ENCODE data around the gene PPP4R4. TPM values are rescaled to one million over a fixed set of nuclear protein-coding genes. Genes with fewer than 3 reads are reported as not detected.
A peak's percentile ranks its signal among the peaks of the same experiment; 100 is the strongest.
"Not testable (repeated sequence)": the region's sequence is repeated elsewhere in the genome, so short reads cannot be mapped to it uniquely, and the experiment has no call there.

Gene PPP4R4
- total and polyA plus RNA-seq, 5 experiments from 2014 or later: 0.07 to 1.5 (median 0.34) TPM; not detected in 1

DNA sequence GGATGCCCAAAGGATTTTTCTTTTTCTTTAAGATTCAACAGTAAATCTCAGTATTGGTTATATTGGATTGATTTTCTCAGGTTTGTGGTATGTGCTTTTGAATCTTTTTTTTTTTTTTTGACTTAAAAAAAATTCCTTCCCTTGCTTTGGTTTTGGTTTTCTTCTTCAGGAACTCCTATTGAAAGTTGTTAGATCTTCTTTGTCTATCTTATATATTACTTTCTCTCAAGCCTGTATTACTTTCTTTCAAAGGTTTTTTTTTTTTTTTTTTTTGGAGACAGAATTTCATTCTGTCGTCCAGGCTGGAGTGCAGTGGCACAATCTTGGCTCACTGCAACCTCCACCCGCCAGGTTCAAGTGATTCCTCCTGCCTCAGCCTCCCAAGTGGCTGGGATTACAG lies 21.9 kb downstream of the PPP4R4 start:
- peaks cover 14 to 52% (median 26%) of the 10 kb centered on the region in 5 donors for H3K27me3 Mint-ChIP-seq
- peaks cover 0 to 44% (median 19%) of the 10 kb centered on the region in 9 donors for H3K9me3 Mint-ChIP-seq
- H3K36me3 Mint-ChIP-seq: peaks cover 0 to 44% (median 14%) of the 10 kb centered on the region in 3 donors
- no peak overlapping the region for H3K4me3 Mint-ChIP-seq
- DNase-seq: no peak
- POLR2A ChIA-PET: no interaction called here
- no peak overlapping the region for H3K27ac Mint-ChIP-seq
- no peaks in the 10 kb centered on the region for H3K4me1 Mint-ChIP-seq
- no peak for ATAC-seq

DNA sequence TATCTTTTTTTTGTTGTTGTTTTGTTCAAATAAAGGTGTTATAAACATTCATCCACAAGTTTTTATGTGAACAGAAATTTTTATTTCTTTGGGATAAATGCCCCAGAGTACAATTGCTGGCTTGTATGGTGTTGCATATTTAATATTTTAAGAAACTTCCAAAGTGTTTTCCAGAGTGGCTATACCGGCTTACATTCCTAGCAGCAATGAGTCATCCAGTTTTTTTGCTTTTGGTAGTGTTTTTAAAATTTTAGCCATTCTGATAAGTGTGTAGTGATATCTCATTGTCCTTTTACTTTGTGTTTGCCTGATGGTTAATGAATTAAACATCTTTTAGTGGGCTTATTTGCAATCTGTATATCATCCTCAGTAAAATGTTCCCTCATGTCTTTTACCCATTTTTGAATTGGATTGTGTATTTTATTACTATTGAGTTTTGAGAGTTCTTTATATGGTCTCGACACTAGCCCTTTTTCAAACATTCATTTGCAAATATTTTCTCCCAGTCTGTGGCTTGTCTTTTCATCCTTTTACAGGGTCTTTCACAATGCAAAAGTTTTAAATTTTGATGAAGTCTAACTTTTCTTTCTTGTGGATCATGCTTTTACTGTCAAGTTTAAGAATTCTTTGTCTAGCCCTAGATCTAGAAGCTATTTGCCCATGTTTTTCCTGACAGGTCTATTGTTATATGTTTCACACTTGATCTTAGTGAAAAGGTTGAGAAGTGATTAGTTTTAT lies 29.5 kb downstream of the PPP4R4 start:
- H3K4me1 Mint-ChIP-seq: no peaks in the 10 kb centered on the region
- H3K9me3 Mint-ChIP-seq: peaks cover 0 to 24% (median 9%) of the 10 kb centered on the region in 9 donors
- peaks cover 11 to 71% (median 26%) of the 10 kb centered on the region in 5 donors for H3K27me3 Mint-ChIP-seq
- POLR2A ChIA-PET: no interaction called here
- DNase-seq: no peak
- peaks cover 0 to 27% (median 8%) of the 10 kb centered on the region in 3 donors for H3K36me3 Mint-ChIP-seq
- no peak overlapping the region for H3K4me3 Mint-ChIP-seq
- no peak for ATAC-seq
- H3K27ac Mint-ChIP-seq: no peak overlapping the region

- DNase-seq (no peak), ATAC-seq (no peak)
- Mint-ChIP-seq H3K4me1 (peaks cover 0 to 3% (median 0%) of the 10 kb centered on the region in 4 donors), H3K27ac (no peak overlapping the region), H3K9me3 (peaks cover 0 to 14% (median 9%) of the 10 kb centered on the region in 9 donors), H3K4me3 (no peak overlapping the region), H3K36me3 (peaks cover 0 to 16% (median 9%) of the 10 kb centered on the region in 3 donors), H3K27me3 (peaks cover 18 to 56% (median 23%) of the 10 kb centered on the region in 5 donors)
- POLR2A ChIA-PET: no interaction called here
Observed at GRCh38 chr14:94213021-94213420, 38.9 kb downstream of the PPP4R4 start.

DNA sequence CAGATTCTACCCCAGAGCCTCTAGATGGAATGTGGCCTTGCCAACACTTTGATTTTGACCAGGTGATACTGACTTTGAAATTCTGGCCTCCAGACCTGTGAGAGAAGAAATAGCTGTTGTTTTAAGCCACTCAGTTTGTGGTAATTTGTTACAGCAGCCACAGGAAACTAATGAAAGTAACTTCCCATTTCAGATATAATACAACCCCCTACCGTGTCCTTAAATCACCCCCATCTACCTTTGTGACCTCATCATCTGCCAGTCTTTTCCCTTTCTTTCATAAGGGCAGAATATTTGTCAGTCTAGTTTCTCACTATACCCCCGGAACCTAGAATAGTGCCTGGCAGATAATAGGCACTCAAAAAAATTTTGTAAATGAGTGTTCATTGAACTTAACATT lies 39.6 kb downstream of the PPP4R4 start:
- H3K4me1 Mint-ChIP-seq: peaks cover 0 to 11% (median 1%) of the 10 kb centered on the region in 4 donors
- POLR2A ChIA-PET: no interaction called here
- no peak overlapping the region for H3K4me3 Mint-ChIP-seq
- peaks cover 0 to 14% (median 9%) of the 10 kb centered on the region in 9 donors for H3K9me3 Mint-ChIP-seq
- ATAC-seq: no peak
- H3K36me3 Mint-ChIP-seq: peaks cover 0 to 17% (median 9%) of the 10 kb centered on the region in 3 donors
- H3K27me3 Mint-ChIP-seq: peaks cover 16 to 63% (median 23%) of the 10 kb centered on the region in 5 donors
- DNase-seq: no peak
- no peak overlapping the region for H3K27ac Mint-ChIP-seq

DNA sequence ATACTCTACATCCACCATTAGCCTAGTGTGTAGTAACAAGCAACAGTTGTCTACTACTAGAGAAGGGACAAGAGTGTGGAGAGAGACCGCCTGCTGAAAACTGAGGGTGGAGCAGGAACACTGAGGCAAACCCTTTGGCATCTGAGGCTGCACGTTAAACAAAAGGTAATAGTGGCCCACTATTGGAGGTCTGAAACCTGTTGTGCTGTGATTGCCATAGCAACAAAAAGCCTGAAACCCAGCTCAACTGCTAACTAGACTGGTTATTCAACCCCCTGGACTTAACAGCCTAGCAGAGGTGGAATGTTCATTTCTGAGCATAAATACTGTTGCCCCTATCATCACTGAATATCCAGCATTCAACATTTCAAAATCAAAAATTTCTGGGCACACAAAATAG lies 43.0 kb downstream of the PPP4R4 start:
- Mint-ChIP-seq H3K27ac (no peak overlapping the region), H3K9me3 (peaks cover 6 to 32% (median 11%) of the 10 kb centered on the region in 9 donors), H3K36me3 (peaks cover 0 to 31% (median 13%) of the 10 kb centered on the region in 3 donors), H3K4me1 (peaks cover 0 to 12% (median 1%) of the 10 kb centered on the region in 4 donors), H3K4me3 (no peak overlapping the region), H3K27me3 (peaks cover 12 to 53% (median 16%) of the 10 kb centered on the region in 5 donors)
- ATAC-seq (no peak), DNase-seq (no peak)
- POLR2A ChIA-PET: no interaction called here

GRCh38 chr14:94218198-94218886 lies 44.2 kb downstream of the PPP4R4 start:
- POLR2A ChIA-PET, DNase-seq, ATAC-seq, H3K27ac Mint-ChIP-seq: not testable (repeated sequence)
- Mint-ChIP-seq H3K4me3 (peak overlapping the region in 5 of 10 donors; percentile 11 to 48 (median 25)), H3K4me1 (peaks cover 0 to 12% (median 1%) of the 10 kb centered on the region in 4 donors), H3K9me3 (peaks cover 6 to 39% (median 14%) of the 10 kb centered on the region in 9 donors), H3K27me3 (peaks cover 10 to 50% (median 14%) of the 10 kb centered on the region in 5 donors), H3K36me3 (peaks cover 0 to 35% (median 14%) of the 10 kb centered on the region in 3 donors)

DNA sequence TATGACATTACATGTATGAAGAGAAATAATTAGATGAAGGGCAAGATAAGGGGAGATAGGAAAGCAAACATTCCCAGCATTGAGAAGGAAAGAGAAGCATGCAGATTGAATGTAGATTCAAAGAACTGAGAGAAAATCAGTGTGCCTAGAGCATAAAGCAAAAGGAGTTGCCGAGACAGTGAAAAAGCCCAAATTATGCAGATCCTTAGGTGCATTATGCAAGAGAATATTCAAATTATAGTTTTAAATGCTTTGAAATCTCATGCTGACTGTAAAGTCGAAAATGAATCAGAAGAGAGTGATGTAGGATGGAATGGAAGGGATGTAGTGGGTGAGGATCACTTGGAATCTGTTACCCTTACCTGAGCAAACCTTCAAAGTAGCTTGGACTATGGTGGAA lies 49.9 kb downstream of the PPP4R4 start:
- Mint-ChIP-seq H3K4me3 (no peak overlapping the region), H3K27me3 (peaks cover 2 to 9% (median 5%) of the 10 kb centered on the region in 5 donors), H3K36me3 (peaks cover 0 to 22% (median 7%) of the 10 kb centered on the region in 3 donors), H3K4me1 (peaks cover 0 to 12% (median 0%) of the 10 kb centered on the region in 4 donors), H3K9me3 (peaks cover 0 to 30% (median 11%) of the 10 kb centered on the region in 9 donors), H3K27ac (peak overlapping the region in 1 of 10 donors; percentile 0)
- ATAC-seq (no peak), DNase-seq (no peak)
- POLR2A ChIA-PET: no interaction called here

DNA sequence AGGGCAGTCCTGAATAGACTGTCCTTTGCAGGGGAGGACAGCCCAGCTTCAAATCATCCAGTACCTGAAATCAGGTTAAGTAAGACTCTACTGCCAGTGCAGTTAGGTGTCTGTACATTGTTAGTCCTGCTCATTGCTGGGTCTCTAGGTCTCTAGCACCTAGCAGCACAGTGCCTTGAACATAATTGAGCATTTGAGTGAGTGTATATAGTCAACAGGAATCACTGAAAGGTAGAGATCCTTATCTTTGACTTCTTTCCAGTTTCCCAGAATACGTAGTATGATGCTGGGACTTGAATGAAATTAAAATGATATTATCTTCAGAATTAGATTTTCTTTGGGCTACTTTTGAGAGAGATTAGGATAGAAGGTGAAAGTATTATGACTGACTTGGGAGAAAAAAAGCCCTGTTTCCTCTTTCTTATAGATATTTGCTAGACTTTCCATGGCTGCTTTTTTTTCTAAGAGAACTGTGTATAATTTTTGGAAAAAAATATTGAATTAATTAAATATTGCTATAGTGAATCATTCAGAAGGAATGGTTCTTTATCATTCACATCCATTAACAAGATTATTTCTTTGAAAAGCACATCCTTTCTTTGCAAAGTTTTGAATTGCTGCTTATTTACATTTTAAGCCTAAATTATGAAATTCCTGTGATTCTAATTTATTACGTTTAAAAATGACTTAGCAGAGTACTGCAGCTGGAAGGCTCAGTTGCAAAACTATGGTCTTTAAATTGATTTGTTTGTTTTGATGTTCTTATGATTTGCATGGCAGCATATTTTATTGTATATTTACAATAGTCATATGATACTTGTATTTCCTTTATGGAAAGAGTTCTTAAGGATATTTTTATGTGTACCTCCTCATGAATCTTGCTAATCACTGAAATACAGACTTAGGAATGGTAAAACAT lies 51.6 kb downstream of the PPP4R4 start:
- H3K27me3 Mint-ChIP-seq: peaks cover 3 to 15% (median 7%) of the 10 kb centered on the region in 5 donors
- POLR2A ChIA-PET: no interaction called here
- no peak overlapping the region for H3K4me3 Mint-ChIP-seq

DNA sequence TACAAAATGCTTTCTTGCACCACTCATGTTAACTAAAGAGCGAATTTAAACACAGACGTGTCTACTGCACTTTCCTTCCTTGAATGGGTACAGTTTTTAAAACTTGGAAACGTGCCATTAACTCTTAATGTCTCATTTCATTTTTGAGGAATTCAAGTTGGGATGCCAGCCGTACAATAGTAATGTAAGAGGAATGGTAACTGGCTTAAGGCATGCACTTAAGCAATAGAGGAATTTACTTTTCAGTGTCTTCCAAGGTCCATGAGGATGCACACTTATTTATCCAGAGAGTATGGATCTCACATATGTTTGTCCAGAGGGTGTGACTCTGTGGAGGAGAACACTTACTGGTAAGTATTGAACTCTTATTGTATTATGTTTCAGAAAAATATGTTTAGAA lies 52.9 kb downstream of the PPP4R4 start:
- peaks cover 3 to 15% (median 7%) of the 10 kb centered on the region in 5 donors for H3K27me3 Mint-ChIP-seq
- no peak overlapping the region for H3K4me3 Mint-ChIP-seq
- H3K4me1 Mint-ChIP-seq: peaks cover 0 to 12% (median 0%) of the 10 kb centered on the region in 4 donors
- DNase-seq: no peak
- POLR2A ChIA-PET: no interaction called here
- no peak for ATAC-seq
- H3K9me3 Mint-ChIP-seq: peaks cover 0 to 13% (median 6%) of the 10 kb centered on the region in 9 donors
- H3K36me3 Mint-ChIP-seq: peaks cover 0 to 9% (median 6%) of the 10 kb centered on the region in 3 donors
- no peak overlapping the region for H3K27ac Mint-ChIP-seq

More for the DNA sequence above, 51.6 kb downstream of the PPP4R4 start:
- Mint-ChIP-seq H3K9me3 (peaks cover 0 to 26% (median 11%) of the 10 kb centered on the region in 9 donors), H3K4me1 (peaks cover 0 to 12% (median 0%) of the 10 kb centered on the region in 4 donors), H3K36me3 (peaks cover 0 to 20% (median 10%) of the 10 kb centered on the region in 3 donors), H3K27ac (peak overlapping the region in 1 of 10 donors; percentile 36)
- ATAC-seq: no peak
- DNase-seq: no peak

DNA sequence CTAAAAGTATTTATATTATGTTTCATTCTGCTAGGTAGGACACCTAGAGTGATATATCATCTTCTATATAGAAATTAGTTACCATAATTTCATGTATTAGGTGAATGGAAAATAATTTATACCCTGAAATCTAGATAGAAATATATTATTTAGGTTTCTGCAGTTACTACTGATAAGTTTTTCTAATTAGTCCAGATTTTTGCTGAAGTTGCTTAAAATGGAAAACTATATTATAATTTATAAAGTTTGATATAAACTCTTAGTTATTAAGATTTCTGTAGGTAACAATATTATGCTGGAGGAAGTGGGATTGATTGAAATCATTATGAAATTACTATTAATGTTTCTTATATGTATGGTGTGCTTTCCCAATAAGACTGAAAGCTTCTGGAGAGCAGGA lies 62.9 kb downstream of the PPP4R4 start:
- DNase-seq (no peak), ATAC-seq (no peak)
- no peaks in the 10 kb centered on the region for H3K4me1 Mint-ChIP-seq
- no peak overlapping the region for H3K27ac Mint-ChIP-seq
- H3K36me3 Mint-ChIP-seq: no peaks in the 10 kb centered on the region
- no peaks in the 10 kb centered on the region for H3K9me3 Mint-ChIP-seq
- peaks cover 0 to 3% (median 3%) of the 10 kb centered on the region in 5 donors for H3K27me3 Mint-ChIP-seq
- POLR2A ChIA-PET: no interaction called here
- H3K4me3 Mint-ChIP-seq: no peak overlapping the region

- Mint-ChIP-seq H3K27ac (no peak overlapping the region), H3K27me3 (peaks cover 0 to 6% (median 2%) of the 10 kb centered on the region in 5 donors), H3K4me3 (no peak overlapping the region), H3K4me1 (no peaks in the 10 kb centered on the region), H3K9me3 (no peaks in the 10 kb centered on the region), H3K36me3 (no peaks in the 10 kb centered on the region)
- POLR2A ChIA-PET: no interaction called here
- ATAC-seq (no peak), DNase-seq (no peak)
Observed at GRCh38 chr14:94237983-94238382, 63.9 kb downstream of the PPP4R4 start.

DNA sequence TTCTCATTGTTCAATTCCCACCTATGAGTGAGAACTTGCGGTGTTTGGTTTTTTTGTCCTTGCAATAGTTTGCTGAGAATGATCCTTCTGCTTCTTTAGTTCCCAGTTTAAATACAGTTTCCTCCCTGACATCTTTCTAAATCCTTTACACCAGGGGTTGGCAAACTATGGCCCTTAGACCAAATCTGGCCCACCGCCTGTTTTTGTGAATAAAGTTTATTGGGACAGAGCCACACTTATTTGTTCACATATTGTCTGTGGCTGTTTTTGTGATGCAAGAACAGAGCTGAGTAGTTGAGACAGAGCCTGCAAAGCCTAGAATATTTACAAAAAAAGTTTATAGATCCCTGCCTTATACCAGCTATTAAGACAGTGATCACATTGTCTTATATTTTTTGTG lies 65.3 kb downstream of the PPP4R4 start:
- POLR2A ChIA-PET: no interaction called here
- no peaks in the 10 kb centered on the region for H3K9me3 Mint-ChIP-seq
- peaks cover 0 to 9% (median 3%) of the 10 kb centered on the region in 5 donors for H3K27me3 Mint-ChIP-seq
- DNase-seq (no peak), ATAC-seq (no peak)
- H3K36me3 Mint-ChIP-seq: no peaks in the 10 kb centered on the region
- H3K4me1 Mint-ChIP-seq: no peaks in the 10 kb centered on the region
- no peak overlapping the region for H3K4me3 Mint-ChIP-seq
- H3K27ac Mint-ChIP-seq: peak overlapping the region in 1 of 10 donors; percentile 85
